ENCODE results near the gene PRKAR2B.

DNA sequence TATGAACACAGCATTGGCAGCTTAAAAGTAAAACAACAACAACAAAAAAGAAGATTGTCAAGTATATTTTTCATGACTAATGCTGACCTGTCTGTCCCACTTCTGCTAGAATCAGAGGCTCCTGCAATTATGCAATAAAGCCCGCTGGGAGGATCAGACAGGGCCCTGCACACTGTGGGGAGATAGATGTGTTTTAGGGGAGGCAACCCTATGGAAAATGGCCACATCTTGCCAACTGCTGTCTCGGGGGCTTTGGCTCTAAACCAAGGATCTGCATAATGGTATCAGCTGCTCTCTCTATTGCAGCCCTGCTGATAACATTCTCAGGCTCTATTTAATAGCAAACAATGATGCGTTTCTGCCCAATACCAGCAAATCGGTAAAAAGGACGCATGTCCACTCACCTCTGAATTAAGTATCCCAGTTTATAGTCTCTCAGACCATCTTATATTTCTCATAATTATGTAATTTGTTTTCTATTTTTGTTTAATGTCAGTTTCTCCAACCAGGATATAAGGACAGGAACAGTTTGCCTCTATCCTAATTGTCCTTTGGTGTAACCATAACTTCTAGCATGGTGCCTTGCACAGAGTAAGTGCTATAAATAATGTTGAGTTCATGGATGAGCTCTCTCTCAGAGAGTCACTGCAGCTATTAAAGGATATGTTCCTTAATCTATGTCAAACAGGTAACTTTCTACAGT is 15.3 kb upstream of the PRKAR2B start:
- TF ChIP-seq CTCF (IDR thresholded peaks at IDR 0.05 in 8 of 11, conservative IDR thresholded peaks at IDR 0.05 in 3 of 11) (no peak), POLR2A (IDR thresholded peaks at IDR 0.05) (no peak)

All from spleen (tissue), 7 donors.